ENCODE results near the gene ANKRD39. TPM values are rescaled to one million over a fixed set of nuclear protein-coding genes. Genes with fewer than 3 reads are reported as not detected.

The ANKRD39 gene
- total RNA-seq, 1 donor from 2014 or later, result 23.4 TPM

- Mint-ChIP-seq H3K27me3 (ENCODE audit: low read depth) (no peaks in the 10 kb centered on the region), H3K27ac (ENCODE audit: unreplicated experiment) (peak overlapping the region; percentile 96), H3K4me1 (peaks cover 36% of the 10 kb centered on the region), H3K9me3 (no peaks in the 10 kb centered on the region), H3K36me3 (ENCODE audit: low read depth) (no peaks in the 10 kb centered on the region), H3K4me3 (peak overlapping the region; percentile 94)
- peak; percentile 82 for DNase-seq (ENCODE audit: low read depth, low spot score)
- TF ChIP-seq, protein P1, sequence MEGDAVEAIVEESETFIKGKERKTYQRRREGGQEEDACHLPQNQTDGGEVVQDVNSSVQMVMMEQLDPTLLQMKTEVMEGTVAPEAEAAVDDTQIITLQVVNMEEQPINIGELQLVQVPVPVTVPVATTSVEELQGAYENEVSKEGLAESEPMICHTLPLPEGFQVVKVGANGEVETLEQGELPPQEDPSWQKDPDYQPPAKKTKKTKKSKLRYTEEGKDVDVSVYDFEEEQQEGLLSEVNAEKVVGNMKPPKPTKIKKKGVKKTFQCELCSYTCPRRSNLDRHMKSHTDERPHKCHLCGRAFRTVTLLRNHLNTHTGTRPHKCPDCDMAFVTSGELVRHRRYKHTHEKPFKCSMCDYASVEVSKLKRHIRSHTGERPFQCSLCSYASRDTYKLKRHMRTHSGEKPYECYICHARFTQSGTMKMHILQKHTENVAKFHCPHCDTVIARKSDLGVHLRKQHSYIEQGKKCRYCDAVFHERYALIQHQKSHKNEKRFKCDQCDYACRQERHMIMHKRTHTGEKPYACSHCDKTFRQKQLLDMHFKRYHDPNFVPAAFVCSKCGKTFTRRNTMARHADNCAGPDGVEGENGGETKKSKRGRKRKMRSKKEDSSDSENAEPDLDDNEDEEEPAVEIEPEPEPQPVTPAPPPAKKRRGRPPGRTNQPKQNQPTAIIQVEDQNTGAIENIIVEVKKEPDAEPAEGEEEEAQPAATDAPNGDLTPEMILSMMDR (conservative IDR thresholded peaks at IDR 0.05), result peak; percentile 76
Observed at GRCh38 chr2:96868555-96869280, 10.9 kb upstream of the ANKRD39 start.

DNA sequence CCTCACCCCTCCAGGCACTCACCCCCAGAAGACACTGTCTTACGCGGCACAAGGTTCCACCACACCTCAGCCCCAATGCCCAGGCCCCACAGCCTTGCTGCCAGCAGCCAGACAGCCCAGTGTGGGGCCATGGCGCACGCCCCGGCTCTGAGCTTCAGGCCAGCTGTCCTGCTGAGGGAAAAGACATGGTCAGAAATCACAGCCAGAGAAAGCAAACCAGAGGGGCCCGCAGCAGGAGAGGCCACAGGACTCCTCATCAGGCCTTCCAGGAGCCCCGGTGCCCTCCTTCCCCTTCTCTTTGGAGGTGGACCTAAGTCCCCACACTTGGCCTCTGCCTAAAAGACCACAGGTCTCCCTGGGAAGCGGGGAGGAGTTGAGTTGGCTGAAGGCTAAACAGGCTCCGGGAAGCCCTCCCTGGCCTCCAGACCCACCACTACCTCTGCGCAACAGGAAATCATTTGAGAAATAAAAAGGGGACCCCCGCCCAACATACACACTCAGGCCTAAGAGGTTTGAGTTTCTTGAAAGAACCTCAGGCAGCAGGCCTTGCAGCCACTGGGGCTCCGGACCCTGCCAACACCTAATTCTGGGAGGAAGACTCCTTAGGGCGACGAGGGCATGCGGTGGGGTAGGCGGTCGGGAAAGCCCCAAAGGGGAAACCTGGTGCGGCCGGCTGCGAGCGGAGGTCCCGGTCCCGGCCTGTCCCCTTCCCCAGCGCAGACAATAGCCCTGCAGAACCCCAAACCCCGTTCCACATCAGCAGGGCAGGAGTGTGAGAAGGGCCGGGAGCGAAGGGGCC, 10.1 kb upstream of the ANKRD39 start:
- no peaks in the 10 kb centered on the region for H3K9me3 Mint-ChIP-seq
- TF ChIP-seq, protein P1 (conservative IDR thresholded peaks at IDR 0.05), result no peak
- H3K27me3 Mint-ChIP-seq (ENCODE audit: low read depth), result no peaks in the 10 kb centered on the region
- H3K27ac Mint-ChIP-seq (ENCODE audit: unreplicated experiment), result peak overlapping the region; percentile 96
- peak overlapping the region; percentile 94 for H3K4me3 Mint-ChIP-seq
- peaks cover 34% of the 10 kb centered on the region for H3K4me1 Mint-ChIP-seq
- peaks cover 5% of the 10 kb centered on the region for H3K36me3 Mint-ChIP-seq (ENCODE audit: low read depth)
- no peak for DNase-seq (ENCODE audit: low read depth, low spot score)

DNA sequence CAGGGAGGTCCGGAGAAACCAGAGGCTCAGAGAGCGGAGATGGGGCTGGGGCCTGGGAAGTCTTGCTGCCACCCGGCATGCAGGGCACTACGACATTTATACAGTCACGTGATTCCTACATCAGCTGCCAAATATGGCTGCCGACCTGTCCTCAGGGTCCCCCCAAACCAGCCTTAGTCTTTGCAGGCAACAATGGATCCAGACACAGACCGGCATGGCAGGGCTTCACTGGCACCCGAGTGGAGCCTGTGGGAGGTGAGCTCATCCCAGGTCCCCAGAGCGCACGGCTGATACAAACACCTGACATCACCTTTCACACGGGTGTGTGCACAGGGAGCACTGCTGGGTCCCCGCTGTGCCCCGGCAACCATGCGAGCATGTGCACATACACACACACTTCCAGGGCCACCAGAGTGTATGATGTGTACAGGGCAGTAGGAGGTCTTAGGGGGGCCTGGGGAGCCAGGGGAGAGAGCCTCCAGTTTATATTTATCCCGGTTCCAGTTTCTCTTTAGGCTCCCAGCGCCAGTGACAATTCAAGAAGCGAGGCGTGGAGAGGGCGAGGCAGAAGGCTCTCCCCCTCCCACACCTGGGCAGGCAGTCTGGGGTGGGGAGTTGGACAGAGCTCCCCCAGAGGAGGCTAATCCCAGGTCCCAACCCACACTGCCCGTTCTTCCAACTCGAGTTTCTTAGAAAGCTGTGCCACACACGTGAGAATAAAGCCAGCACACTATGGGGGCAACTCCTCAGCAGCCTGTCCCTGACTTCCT, 9.4 kb upstream of the ANKRD39 start:
- TF ChIP-seq, protein P1 (conservative IDR thresholded peaks at IDR 0.05), result no peak
- Mint-ChIP-seq H3K4me1 (peaks cover 32% of the 10 kb centered on the region), H3K4me3 (peak overlapping the region; percentile 94), H3K27me3 (ENCODE audit: low read depth) (no peaks in the 10 kb centered on the region), H3K9me3 (no peaks in the 10 kb centered on the region), H3K36me3 (ENCODE audit: low read depth) (peaks cover 6% of the 10 kb centered on the region), H3K27ac (ENCODE audit: unreplicated experiment) (peak overlapping the region; percentile 96)
- DNase-seq (ENCODE audit: low read depth, low spot score), result no peak

GRCh38 chr2:96866586-96866985, 8.8 kb upstream of the ANKRD39 start:
- H3K27ac Mint-ChIP-seq (ENCODE audit: unreplicated experiment), result no peak overlapping the region

GRCh38 chr2:96866149-96866548, 8.3 kb upstream of the ANKRD39 start:
- Mint-ChIP-seq H3K36me3 (ENCODE audit: low read depth) (peaks cover 8% of the 10 kb centered on the region), H3K4me3 (peak overlapping the region; percentile 94), H3K27me3 (ENCODE audit: low read depth) (no peaks in the 10 kb centered on the region), H3K27ac (ENCODE audit: unreplicated experiment) (no peak overlapping the region), H3K4me1 (peaks cover 30% of the 10 kb centered on the region), H3K9me3 (no peaks in the 10 kb centered on the region)
- TF ChIP-seq, protein P1 (conservative IDR thresholded peaks at IDR 0.05), result no peak
- no peak for DNase-seq (ENCODE audit: low read depth, low spot score)

More at GRCh38 chr2:96866586-96866985, 8.8 kb upstream of the ANKRD39 start:
- peaks cover 7% of the 10 kb centered on the region for H3K36me3 Mint-ChIP-seq (ENCODE audit: low read depth)
- H3K9me3 Mint-ChIP-seq, result no peaks in the 10 kb centered on the region
- H3K4me1 Mint-ChIP-seq, result peaks cover 34% of the 10 kb centered on the region
- peak overlapping the region; percentile 94 for H3K4me3 Mint-ChIP-seq
- no peak for DNase-seq (ENCODE audit: low read depth, low spot score)
- H3K27me3 Mint-ChIP-seq (ENCODE audit: low read depth), result no peaks in the 10 kb centered on the region
- TF ChIP-seq, protein P1 (conservative IDR thresholded peaks at IDR 0.05), result no peak
